Fibroblast of lung (primary cell): ENCODE results near the gene VANGL1.

Experiments used
- EZH2 ChIP-seq: IDR thresholded peaks from 2 replicates; pipeline ENCODE4 v1.5.1; 2012; ENCODE audit warnings: low read length, control low read depth, mild to moderate bottlenecking; ENCODE audit errors: missing control alignments
- TF ChIP-seq, protein P1 (sequence below), 2 donors: IDR thresholded peaks in 1 of 2; conservative IDR thresholded peaks in 1 of 2; 1 replicate in 1 of 2; 2 replicates in 1 of 2; pipeline ENCODE4 v1.5.1; 2011 to 2012; ENCODE audit warnings: low read length in 2 of 2, control low read depth in 1 of 2, inconsistent platforms in 1 of 2, low read depth in 1 of 2, mild to moderate bottlenecking in 1 of 2

DNA sequence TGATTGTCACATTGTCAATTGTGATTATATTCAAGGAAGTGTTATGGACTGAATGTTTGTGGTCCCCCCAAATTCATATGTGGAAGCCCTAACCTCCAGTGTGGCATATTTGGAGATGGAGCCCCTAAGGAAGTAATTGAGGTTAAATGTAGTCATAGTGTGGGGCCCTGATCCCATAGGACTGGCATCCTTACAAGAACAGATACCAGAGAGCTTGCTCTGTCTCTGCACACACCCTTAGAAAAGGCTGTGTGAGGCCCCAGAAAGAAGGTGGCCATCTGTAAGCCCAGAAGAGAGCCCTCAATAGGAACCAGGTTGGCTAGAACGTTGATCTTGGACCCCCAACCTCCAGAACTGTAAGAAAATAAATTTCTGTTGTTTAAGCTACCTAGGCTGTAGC, 28.1 kb downstream of the VANGL1 start:
- TF ChIP-seq, protein P1, sequence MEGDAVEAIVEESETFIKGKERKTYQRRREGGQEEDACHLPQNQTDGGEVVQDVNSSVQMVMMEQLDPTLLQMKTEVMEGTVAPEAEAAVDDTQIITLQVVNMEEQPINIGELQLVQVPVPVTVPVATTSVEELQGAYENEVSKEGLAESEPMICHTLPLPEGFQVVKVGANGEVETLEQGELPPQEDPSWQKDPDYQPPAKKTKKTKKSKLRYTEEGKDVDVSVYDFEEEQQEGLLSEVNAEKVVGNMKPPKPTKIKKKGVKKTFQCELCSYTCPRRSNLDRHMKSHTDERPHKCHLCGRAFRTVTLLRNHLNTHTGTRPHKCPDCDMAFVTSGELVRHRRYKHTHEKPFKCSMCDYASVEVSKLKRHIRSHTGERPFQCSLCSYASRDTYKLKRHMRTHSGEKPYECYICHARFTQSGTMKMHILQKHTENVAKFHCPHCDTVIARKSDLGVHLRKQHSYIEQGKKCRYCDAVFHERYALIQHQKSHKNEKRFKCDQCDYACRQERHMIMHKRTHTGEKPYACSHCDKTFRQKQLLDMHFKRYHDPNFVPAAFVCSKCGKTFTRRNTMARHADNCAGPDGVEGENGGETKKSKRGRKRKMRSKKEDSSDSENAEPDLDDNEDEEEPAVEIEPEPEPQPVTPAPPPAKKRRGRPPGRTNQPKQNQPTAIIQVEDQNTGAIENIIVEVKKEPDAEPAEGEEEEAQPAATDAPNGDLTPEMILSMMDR (conservative IDR thresholded peaks at IDR 0.05 in 1 of 2, IDR thresholded peaks at IDR 0.05 in 1 of 2; ENCODE audit: low read depth in 1 of 2, low read length in 2 of 2): no peak
- no peak for TF ChIP-seq EZH2
